Peyer's patch (tissue), 4 donors: ENCODE measurements around the gene PCLAF.

ENCODE experiments used
- CTCF ChIP-seq, 6 experiments: fragments of 450-650 bp in 4 of 6; fragments of 200-600 bp in 2 of 6; sonication (generic) in 1 of 6; IDR thresholded peaks; one replicate each; pipeline ENCODE4 v1.5.1; 2017 to 2019; ENCODE audit warnings: antibody characterized with exemption in 6 of 6, mild to moderate bottlenecking in 3 of 6, moderate library complexity in 1 of 6
- POLR2A ChIP-seq, 2 donors: fragments of 450-650 bp; IDR thresholded peaks; one replicate each; pipeline ENCODE4 v1.5.1; 2017; ENCODE audit warnings: antibody characterized with exemption in 2 of 2, mild to moderate bottlenecking in 2 of 2, moderate library complexity in 2 of 2

DNA sequence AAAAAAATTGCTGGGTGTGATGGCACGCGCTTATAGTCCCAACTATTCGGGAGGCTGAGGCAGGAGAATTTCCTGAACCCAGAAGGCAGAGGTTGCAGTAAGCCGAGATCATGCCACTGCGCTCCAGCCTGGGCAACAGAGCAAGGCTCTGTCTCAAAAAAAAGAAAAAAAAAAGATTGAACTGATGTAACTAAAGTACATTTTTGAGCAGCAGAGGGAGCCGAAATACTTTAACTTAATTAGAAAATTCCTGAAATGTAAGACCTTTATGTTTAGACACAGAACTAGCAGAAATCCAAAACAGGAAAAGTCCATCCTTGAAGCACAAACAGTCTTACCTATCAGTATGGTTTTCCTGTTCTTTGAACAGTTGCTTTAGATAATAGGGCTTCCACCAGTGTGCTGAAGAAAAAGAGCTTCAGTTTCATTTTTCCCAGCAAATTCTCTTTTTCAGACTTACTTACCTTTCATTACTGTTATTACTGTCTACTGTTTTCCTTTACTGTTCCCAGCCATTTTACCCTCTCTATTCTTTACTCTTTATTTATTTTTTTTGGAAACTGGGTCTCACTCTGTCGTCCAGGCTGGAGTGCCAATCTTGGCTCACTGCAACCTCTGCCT is 45.7 kb upstream of the PCLAF start:
- TF ChIP-seq POLR2A (IDR thresholded peaks at IDR 0.05) (no peak), CTCF (IDR thresholded peaks at IDR 0.05) (peak in 4 of 6 experiments; percentile 22 to 46 (median 38))
